NCI-H2171 treated with DMSO at 0.1 percent for 48 hours (cell line): Measurements from ENCODE around the gene CTSD.

Experiments used
- DNase-seq: peaks from one replicate; lab custom pipeline; 2025; lab: John Stamatoyannopoulos, UW

CTSD gene

DNA sequence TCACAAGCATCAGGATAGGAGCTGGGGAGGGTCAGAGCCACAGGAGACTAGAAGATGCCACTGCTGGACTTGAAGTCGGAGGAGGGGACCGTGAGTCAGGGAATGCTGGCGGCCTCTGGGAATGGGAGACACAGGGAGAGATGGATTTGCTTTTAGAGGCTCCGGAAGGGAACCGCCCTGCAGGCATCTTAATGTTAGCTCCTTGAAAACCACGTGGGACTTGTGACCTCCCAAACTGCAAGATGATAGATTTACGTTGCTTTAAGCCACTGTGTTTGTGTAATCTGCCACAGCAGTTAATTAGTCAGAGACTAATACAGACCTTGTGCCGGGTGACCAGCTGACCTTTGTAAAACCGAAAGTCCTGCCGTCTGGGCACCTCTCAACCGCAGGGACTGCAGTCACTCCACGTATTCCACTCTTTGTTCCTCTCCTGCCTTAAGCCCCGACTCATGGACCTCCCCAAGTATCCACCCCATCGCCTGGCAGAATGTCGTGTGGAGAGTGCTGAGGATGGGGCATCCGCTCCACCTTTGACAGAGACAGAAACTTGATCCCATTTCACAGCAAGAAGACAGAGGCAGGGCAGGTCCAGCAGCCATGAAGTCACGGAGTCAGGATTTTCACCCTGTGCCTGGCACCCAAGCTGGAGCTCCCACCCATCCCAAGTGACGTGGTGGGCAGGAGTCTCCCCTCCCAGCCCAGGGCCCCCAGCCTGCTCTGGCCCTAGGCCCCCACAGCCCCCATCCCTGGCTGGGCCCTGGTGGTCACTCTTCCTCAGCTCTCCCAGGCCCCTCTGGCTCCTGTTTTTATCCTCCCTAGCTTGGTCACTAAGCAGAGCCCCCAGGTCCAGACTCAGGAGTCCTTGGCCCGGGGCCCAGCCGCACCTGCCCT is 19.4 kb upstream of the CTSD start:
- no peak for DNase-seq

- no peak for DNase-seq
Observed at GRCh38 chr11:1782031-1782590, 18.4 kb upstream of the CTSD start.

DNA sequence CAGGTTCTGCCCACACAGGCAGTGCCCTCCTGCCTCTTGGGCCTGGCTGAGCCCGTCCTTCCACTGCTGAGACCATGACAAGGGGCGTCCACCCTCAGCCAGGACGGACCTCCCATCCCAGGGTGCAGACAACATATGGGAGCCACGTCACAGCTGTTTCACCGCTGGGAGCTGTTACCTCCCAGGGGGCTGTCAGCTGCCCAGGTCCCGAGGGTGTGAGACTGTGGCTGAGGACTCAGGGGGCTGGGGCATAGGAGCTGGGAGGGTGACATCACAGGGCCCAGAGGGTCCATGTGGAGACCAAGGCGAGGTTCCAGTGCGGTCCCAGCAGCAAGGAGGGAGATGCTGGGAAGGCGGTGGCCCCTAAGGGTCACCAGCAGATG is 17.9 kb upstream of the CTSD start:
- no peak for DNase-seq

DNA sequence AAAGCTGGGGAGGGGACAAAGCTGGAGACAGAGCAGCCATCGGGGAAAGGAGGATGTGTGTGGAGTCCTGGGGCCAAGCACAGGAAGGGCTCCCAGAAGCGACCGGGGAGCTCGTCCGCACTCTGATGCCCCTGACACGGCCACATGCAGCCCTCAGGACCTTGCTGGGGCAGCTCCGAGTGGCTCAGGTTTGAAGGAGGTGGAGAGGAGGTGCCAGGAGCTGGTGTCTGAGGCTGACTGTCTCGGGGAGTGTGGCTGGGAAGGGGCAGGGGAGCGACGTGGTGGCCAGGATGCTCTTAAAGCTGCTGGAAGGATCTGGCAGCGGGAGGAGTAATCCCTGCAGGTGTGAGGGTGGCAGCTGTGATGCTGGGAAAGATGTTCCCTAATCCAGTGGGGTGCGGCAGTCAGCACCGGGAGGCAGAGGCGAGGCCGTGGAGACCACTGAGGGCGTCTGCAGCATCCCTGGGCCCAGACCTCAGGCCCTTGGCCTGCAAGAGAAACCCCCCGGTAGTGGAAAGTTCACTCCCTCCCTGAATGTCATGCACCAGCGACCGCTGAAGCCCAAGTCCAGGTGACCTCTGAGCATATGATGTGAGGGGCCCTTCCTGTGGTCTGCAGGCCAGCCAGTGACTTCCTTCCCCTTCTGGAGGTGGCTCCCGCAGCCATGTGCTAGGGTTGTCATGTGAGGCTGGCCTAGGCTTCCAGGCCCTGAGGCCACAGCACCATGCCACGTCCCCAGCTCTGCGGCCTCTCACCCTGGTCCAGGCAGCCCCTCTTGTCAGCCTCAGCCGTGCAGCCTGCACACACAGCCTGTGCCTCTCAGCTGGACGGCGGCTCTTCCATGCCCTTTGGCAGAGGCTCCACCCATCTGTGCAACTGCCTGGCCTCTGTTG is 17.2 kb upstream of the CTSD start:
- DNase-seq, result no peak

- DNase-seq, result no peak
Observed at GRCh38 chr11:1779806-1780699, 16.3 kb upstream of the CTSD start.

DNA sequence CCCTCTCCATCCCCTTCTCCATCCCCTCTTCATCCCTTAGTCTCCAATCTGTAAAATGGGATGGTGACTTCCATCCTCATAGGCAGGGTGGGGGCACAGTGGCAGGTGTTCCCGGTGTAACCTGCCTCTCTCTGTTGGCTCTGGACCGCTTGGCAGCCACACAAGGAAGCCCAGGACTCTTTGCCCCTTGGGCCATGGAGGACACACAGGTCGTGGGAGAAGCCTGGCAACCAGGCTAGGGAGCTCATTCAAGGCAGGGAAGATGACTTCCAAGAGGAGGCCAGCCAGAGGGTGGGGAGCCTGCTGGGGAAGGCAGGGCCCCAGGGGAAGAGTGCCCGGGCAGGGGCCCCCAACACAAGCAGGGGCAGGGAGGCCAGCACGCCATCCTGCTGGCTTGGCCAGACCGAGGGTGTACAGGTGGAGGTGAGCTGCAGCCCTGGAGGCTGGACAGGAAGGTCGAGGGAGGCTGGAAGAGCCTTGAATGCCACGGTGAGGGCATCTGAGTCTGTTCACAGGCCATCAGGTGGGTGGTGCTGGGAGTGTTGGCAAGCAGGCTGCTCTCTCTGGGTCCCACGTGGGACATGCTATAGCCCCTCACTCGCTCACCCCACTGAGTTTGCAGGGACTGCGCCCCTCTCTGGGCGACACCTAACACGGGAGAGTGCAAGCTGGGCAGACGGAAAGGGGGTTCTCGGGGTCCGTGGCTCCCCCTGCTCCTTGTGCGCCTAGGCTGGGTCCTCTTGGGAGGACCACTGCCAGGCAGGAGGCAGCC is 15.5 kb upstream of the CTSD start:
- no peak for DNase-seq

- DNase-seq, result no peak
Observed at GRCh38 chr11:1778141-1778911, 14.6 kb upstream of the CTSD start.

DNA sequence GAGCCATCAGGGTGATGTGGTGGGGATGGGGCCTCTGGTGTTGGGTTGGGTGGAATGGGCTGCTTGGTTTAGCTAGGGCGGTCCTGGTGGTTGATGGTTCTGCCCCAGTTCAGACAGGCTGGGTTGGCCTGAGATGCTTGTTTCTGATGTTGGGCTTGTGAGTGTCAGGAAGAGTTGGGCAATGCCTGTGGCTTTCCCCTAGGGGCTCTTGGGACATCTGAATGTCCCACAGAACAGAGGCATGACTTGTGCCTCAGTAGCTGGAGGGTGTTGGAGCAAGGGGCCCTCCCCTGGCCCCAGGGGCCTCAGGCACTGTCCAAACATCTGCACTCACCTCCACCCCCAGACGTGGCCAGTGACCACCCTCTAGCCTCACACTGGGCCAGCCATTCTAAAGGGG is 14.0 kb upstream of the CTSD start:
- no peak for DNase-seq

DNA sequence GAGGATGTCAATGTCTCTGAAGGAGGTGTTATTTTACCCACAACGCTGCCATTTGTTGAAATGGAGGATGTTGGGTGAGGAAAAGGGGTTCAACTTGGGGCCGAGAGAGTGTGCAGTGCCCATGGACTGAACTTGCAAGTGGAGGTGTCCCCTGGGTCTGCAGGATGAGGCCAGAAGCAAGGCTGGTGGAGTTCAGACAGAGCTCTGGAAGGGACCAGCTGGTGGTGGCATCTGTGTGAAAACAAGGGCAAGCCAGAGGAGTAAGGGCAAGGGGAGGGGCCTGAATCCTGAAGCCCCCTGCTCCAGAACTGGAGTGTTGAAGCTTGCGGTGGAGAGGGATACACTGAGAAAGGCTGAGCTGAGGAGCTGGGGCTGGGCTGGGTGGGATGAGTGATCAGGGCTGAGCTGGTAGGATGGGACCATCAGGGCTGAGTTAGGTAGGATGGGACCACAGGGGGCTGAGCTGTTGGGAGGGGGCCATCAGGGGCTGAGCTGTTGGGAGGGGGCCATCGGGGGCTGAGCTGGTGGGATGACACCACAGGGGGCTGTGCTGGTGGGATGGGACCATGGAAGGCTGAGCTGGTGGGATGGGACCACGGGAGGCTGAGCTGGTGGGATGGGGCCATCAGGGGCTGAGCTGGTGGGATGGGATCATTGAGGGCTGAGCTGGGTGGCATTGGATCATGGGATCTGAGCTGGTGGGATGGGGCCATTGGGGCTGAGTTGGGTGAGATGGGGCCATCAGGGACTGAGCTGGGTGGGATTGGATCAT is 13.4 kb upstream of the CTSD start:
- no peak for DNase-seq

- no peak for DNase-seq
Observed at GRCh38 chr11:1776331-1776851, 12.7 kb upstream of the CTSD start.

- DNase-seq, result no peak
Observed at GRCh38 chr11:1774886-1775285, 11.2 kb upstream of the CTSD start.

GRCh38 chr11:1773994-1774550 is 10.3 kb upstream of the CTSD start:
- DNase-seq, result no peak

- no peak for DNase-seq
Observed at GRCh38 chr11:1773131-1773993, 9.6 kb upstream of the CTSD start.

GRCh38 chr11:1772270-1773130 is 8.8 kb upstream of the CTSD start:
- DNase-seq, result no peak

DNA sequence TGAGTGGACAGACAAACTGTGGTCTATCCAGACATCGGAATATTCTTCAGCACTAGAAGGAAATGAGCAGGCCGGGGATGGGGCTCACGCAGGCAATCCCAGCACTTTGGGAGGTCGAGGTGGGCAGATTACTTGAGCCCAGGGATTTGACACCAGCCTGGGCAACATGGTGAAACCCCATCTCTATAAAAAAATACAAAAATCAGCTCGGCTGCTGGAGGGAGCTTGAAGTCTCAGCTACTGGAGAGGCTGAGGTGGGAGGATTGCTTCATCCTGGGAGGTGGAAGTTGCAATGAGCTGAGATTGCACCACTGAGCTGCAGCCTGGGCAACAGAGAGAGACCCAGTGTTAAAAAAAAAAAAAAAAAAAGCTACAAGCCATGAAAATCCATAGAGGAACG is 8.0 kb upstream of the CTSD start:
- DNase-seq, result no peak

DNA sequence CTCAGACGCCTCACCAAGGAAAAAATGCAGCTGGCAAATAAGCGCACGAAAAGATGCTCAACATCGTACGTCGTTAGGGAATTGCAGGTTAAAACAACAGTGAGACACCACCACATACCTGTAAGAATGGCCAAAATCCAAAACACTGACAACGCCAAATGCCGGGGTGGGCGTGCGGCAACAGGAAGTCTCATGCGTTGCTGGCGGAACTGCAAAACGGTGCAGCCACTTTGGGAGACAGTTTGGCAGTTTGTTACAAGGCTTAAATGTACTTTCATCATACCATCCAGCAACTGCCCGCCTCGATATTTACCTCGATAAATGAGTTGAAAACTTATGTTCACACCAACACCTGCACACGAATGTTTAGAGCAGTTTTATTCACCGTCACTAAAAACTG is 7.5 kb upstream of the CTSD start:
- DNase-seq, result no peak

- no peak for DNase-seq
Observed at GRCh38 chr11:1770528-1770927, 6.8 kb upstream of the CTSD start.
